Measurements from ENCODE around the gene IRX4.

IRX4 gene

GRCh38 chr5:1914471-1914870 lies 31.7 kb upstream of the IRX4 start:
- no peak for DNase-seq (ENCODE audit: low read depth, low spot score)

GRCh38 chr5:1913578-1913977 lies 30.9 kb upstream of the IRX4 start:
- no peak for DNase-seq (ENCODE audit: low read depth, low spot score)

GRCh38 chr5:1912951-1913565 lies 30.3 kb upstream of the IRX4 start:
- DNase-seq (ENCODE audit: low read depth, low spot score), result no peak

- DNase-seq (ENCODE audit: low read depth, low spot score), result no peak
These were observed 29.1 kb upstream of the IRX4 start for GRCh38 chr5:1911773-1912235.

- no peak for DNase-seq (ENCODE audit: low read depth, low spot score)
These were observed 28.4 kb upstream of the IRX4 start for GRCh38 chr5:1910861-1911772.

GRCh38 chr5:1910081-1910760 lies 27.5 kb upstream of the IRX4 start:
- DNase-seq (ENCODE audit: low read depth, low spot score), result no peak

GRCh38 chr5:1909346-1909985 lies 26.7 kb upstream of the IRX4 start:
- DNase-seq (ENCODE audit: low read depth, low spot score), result no peak

- no peak for DNase-seq (ENCODE audit: low read depth, low spot score)
These were observed 26.2 kb upstream of the IRX4 start for GRCh38 chr5:1908931-1909330.

- no peak for DNase-seq (ENCODE audit: low read depth, low spot score)
These were observed 24.9 kb upstream of the IRX4 start for GRCh38 chr5:1907616-1908015.

GRCh38 chr5:1905108-1905507 lies 22.4 kb upstream of the IRX4 start:
- DNase-seq (ENCODE audit: low read depth, low spot score), result no peak

GRCh38 chr5:1901983-1902382 lies 19.3 kb upstream of the IRX4 start:
- DNase-seq (ENCODE audit: low read depth, low spot score), result no peak

- no peak for DNase-seq (ENCODE audit: low read depth, low spot score)
These were observed 18.3 kb upstream of the IRX4 start for GRCh38 chr5:1901061-1901460.

GRCh38 chr5:1899201-1899600 lies 16.5 kb upstream of the IRX4 start:
- DNase-seq (ENCODE audit: low read depth, low spot score), result no peak

- no peak for DNase-seq (ENCODE audit: low read depth, low spot score)
These were observed 15.2 kb upstream of the IRX4 start for GRCh38 chr5:1897816-1898450.

- no peak for DNase-seq (ENCODE audit: low read depth, low spot score)
These were observed 14.7 kb upstream of the IRX4 start for GRCh38 chr5:1897386-1897785.

GRCh38 chr5:1896602-1897376 lies 14.1 kb upstream of the IRX4 start:
- DNase-seq (ENCODE audit: low read depth, low spot score), result no peak

- DNase-seq (ENCODE audit: low read depth, low spot score), result no peak
These were observed 13.2 kb upstream of the IRX4 start for GRCh38 chr5:1895739-1896420.

GRCh38 chr5:1894243-1894642 lies 11.5 kb upstream of the IRX4 start:
- DNase-seq (ENCODE audit: low read depth, low spot score), result no peak

- no peak for DNase-seq (ENCODE audit: low read depth, low spot score)
These were observed 11.0 kb upstream of the IRX4 start for GRCh38 chr5:1893754-1894153.

Measured in brain pericyte (primary cell).